ENCODE measurements around the gene ATP5F1D.

Gene ATP5F1D

GRCh38 chr19:1270854-1271527 is 29.4 kb downstream of the ATP5F1D start:
- no peak for DNase-seq (ENCODE audit: low spot score)

GRCh38 chr19:1271528-1272422 is 30.2 kb downstream of the ATP5F1D start:
- DNase-seq (ENCODE audit: low spot score), result no peak

GRCh38 chr19:1272423-1273262 is 31.1 kb downstream of the ATP5F1D start:
- no peak for DNase-seq (ENCODE audit: low spot score)

- no peak for DNase-seq (ENCODE audit: low spot score)
These were observed 31.9 kb downstream of the ATP5F1D start for GRCh38 chr19:1273263-1274041.

DNA sequence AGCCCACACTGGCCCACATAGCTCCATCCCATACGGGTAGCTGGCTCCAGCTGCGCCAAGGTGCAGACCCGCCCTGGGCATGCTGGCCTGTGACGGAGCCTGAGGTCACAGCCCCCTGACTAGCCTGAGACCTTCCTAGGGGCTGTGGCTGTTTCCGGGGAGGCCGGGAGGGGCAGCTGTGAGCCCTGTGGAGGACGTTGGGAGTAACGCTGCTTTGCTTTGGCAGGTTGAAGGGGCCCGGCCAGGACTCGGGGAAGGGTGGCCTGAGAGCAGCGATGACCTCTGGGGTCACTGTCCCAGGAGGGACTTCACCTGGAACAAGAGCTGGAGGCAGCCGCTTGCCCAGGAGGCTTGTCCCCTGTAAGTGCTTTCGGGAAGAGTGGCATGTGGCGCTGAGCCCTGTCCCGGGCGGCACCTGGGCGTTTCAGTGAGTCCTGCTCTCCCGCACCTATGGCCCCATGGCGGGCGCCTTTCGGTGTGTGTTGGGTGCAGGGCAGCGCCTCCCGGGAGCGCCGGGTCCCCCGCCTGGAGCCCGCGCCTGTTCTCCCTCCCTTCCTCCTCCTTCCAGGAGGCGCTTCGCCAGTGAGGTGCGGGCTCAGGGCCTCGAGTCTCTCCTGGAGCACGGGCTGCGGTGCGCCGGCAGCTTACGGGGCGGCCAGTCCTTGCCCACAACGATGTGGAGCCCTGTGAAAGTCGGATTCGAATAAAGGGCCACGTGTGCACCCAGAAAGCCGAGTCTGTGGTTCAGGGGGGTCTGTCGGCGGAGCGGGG is 32.7 kb downstream of the ATP5F1D start:
- DNase-seq (ENCODE audit: low spot score), result no peak

DNA sequence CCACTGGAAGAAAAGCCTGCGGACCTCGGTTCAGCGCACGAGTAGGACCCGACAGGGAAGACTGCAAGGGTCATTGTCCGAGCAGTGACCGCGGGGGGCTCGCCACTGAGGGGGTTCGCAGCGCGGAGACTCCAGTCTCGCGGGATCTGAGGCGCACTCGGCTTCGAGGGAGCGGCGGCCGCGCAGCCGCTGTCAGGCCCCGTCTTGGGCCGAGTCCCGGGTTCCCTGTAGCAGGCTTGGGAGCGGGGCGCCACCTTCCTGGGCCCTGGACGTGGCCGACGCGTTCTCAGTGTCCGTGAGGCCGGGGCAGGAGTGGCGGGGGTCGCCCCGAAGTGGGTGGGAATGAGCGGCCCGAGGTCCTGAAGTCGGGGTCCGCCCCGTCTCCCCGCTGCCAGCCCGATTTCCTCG is 33.3 kb downstream of the ATP5F1D start:
- DNase-seq (ENCODE audit: low spot score), result no peak

GRCh38 chr19:1275260-1275975 is 33.9 kb downstream of the ATP5F1D start, which contains the start of gene FAM174C:
FAM174C (plus strand) TSS chr19:1275530; CDS start chr19:1275550, 20 bp downstream.
- peak; percentile 95 for DNase-seq (ENCODE audit: low spot score)

DNA sequence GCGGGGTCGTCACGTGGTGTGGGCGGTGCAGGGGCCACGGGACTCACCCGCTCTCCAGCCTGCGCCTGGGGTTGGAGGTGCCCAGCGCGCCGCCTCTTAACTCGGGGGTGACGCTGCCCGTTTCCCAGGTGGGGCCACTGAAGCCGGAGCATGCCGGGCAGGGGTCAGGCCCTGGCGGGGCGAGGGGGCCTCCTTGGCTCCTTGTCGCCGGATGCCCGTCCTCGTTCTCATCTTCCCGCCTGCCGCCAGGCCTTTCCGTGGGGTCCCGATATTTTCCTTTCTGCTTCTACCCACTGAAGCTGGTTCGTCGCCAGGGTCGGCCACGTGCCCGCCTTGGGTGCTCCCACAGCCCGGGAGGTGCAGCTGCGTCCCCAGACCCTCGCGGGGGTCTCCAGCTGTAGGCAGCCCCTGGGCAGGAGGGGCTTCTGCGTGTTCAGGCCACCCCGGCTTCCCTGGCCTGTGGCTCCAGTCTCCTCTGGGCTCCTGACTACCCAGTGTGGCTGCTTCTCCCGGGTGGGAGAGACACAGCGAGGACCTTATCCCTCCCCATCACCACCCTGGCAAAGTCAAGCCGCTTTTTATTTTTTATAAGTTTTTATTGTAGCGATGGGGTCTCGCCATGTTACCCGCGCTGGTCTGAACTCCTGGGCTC is 34.6 kb downstream of the ATP5F1D start:
- no peak for DNase-seq (ENCODE audit: low spot score)

- DNase-seq (ENCODE audit: low spot score), result peak; percentile 27
These were observed 35.1 kb downstream of the ATP5F1D start for GRCh38 chr19:1276628-1277022.

GRCh38 chr19:1277061-1277460 is 35.5 kb downstream of the ATP5F1D start:
- DNase-seq (ENCODE audit: low spot score), result no peak

- no peak for DNase-seq (ENCODE audit: low spot score)
These were observed 36.5 kb downstream of the ATP5F1D start for GRCh38 chr19:1278074-1278473.

GRCh38 chr19:1278713-1279660 is 37.4 kb downstream of the ATP5F1D start:
- no peak for DNase-seq (ENCODE audit: low spot score)

DNA sequence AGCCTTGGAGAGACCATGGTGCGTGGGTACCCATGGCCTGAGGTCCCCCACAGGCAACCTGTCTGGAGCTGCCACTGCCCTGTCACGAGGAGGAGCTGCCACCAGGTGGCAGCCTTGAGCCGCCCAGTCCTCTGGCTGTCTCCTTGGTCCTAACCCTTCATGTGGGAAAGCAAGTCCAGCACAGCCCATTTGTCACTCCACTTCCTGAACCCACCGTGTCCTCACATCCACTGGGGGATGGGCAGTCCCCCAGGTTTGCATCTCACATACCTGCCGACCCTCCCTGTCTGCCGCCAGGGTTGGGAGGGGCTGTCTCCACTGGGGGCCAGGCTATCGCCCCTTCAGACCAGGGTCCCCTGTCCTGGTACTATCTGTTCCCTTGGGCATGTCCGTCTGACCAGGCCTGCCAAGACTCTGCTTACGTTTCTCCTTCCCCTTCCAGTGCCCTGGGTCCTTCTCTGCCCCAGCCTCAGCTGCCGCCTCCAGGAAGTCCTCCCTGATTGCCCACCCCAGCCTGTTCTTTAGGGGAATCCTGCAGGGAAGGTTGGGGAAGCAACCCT is 38.3 kb downstream of the ATP5F1D start:
- DNase-seq (ENCODE audit: low spot score), result peak; percentile 80

DNA sequence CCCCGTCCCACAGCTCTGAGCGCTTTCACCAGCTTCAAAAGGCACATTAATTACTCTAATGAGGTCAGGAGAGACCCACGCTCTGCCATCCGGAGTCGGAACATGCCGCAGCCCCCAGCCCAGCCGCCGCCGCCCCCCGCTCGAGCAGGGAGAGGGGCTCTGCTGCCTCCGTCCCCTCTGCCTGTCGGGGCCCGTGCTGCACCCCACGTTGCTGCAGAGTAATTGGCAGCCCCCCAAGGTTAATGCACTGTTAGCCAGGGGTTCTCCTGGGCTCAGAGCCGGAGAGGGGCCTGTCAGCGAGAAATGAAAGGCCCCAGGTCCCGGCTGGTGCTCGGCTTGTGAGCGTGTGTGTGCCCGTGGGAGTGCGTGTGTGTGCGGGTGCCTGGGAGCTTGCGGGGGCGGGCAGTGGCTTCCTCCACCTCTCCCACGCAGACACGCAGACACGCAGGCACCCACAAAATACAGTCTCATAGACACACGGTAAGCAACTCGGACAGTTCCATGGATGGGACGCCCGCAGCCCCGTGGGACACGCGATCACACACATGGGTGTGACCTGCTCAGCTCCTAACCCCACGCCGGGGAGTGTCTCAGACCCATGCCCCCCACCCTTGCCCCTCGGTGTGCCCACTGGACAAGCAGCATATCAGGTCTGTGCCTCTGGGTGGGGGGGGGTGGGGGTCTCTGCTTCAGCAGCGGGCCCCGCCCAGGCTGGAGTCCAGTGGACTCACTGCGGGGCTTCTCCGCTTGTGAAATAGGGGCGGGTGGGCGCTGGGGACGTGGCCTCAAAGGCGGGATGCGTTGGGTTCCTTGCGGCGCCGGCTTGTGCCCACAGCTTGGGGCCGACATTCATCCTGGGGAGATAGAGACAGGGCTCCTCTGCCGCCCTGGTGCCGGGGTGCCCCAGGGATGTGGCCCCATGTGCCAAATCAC is 39.4 kb downstream of the ATP5F1D start:
- DNase-seq (ENCODE audit: low spot score), result no peak

GRCh38 chr19:1281569-1282287 is 40.2 kb downstream of the ATP5F1D start:
- DNase-seq (ENCODE audit: low spot score), result no peak

DNA sequence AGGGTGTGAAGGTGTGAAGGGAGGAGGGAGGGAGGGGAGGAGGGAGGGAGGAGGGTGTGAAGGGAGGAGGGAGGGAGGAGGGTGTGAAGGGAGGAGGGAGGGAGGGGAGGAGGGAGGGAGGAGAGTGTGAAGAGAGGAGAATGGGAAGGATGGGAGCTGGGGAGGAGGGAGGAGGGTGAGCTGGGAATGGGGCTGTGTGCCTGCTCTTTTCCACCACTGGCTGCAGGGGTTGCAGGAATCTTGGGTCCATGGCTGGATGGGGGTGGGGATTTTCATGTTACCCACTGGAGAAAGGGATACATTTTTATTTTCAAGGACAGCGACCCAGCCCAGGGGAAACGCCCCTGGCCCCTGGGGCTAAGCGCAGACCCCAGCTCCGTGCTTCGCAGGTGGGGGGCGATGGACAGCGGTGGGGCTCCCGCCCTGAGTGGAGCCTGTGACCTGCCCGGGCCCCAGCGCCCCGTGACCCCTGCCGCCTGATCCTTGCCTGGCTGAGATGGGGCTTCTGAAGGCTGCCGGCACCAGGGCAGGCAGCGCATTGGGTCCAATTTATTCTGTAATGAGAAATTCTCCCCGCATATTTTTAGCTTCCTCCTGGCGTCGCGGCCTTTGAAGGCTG is 41.1 kb downstream of the ATP5F1D start:
- no peak for DNase-seq (ENCODE audit: low spot score)
